Measurements from ENCODE around the gene NOTCH2. TPM values are rescaled to one million over a fixed set of nuclear protein-coding genes. Genes with fewer than 3 reads are reported as not detected.

The NOTCH2 gene
- total RNA-seq, result 62.8 and 71.2 TPM in 2 replicates

GRCh38 chr1:120069067-120069919 is at the start of gene NOTCH2:
TSS of gene NOTCH2 (minus strand) at chr1:120069662. CDS start at chr1:120069406, 256 bp downstream.

GRCh38 chr1:119896303-119896702 is 173.2 kb downstream of the NOTCH2 start, which contains the start of gene ADAM30:
TSS of gene ADAM30 (minus strand) at chr1:119896515. CDS start at chr1:119896336, 179 bp downstream.

Other genes with a start within 250 kb of the NOTCH2 start
- not detected in 2 replicates for gene ADAM30, start 173.1 kb downstream of the NOTCH2 start, total RNA-seq
- 39.5 and 44.8 TPM in 2 replicates for gene SEC22B, start 106.9 kb upstream of the NOTCH2 start, total RNA-seq

Data from thoracic aorta endothelial cell (primary cell).